DND-41 (cell line): ENCODE data around the gene EIPR1.

Experiments
- CTCF ChIP-seq: IDR thresholded peaks from 2 replicates; pipeline ENCODE4 v1.5.1; 2012; ENCODE audit warnings: borderline replicate concordance, low read length, moderate library complexity, mild to moderate bottlenecking; ENCODE audit not compliant: poor library complexity, severe bottlenecking; ENCODE audit errors: extremely low read depth
- EZH2 ChIP-seq: IDR thresholded peaks from 3 replicates; pipeline ENCODE4 v1.6.1; 2012; ENCODE audit warnings: borderline replicate concordance, low read depth, mild to moderate bottlenecking, moderate library complexity, low read length, inconsistent platforms; ENCODE audit not compliant: severe bottlenecking

GRCh38 chr2:3403587-3404334 is 26.1 kb upstream of the EIPR1 start:
- TF ChIP-seq CTCF = no peak
- TF ChIP-seq EZH2 = no peak
